Tibial artery (tissue), 4 donors: Measurements from ENCODE around the gene PACRGL.
"Not testable (repeated sequence)": the region's sequence is repeated elsewhere in the genome, so short reads cannot be mapped to it uniquely, and the experiment has no call there.

Experiments used
- DNase-seq, 2 donors: peaks; one replicate each; pipeline ENCODE4 v3.0.0-alpha.2; 2019
- H3K27ac ChIP-seq, 2 donors: fragments of 200-600 bp; sonication (generic) in 1 of 2; 1 replicate in 1 of 2; 2 replicates in 1 of 2; pipeline ENCODE4 v1.5.1; 2018 to 2019; ENCODE audit warnings: mild to moderate bottlenecking in 1 of 2
- H3K27me3 ChIP-seq, 2 donors: fragments of 200-600 bp; sonication (generic) in 1 of 2; one replicate each; pipeline versions ENCODE4 v1.5.1 to v1.6.0; 2016 to 2019
- H3K36me3 ChIP-seq, 3 donors: fragments of 200-600 bp; sonication (generic) in 2 of 3; one replicate each; pipeline ENCODE4 v1.5.1; 2016 to 2019; ENCODE audit warnings: mild to moderate bottlenecking in 2 of 3
- H3K4me1 ChIP-seq, 4 donors: fragments of 200-600 bp; sonication (generic) in 2 of 4; 1 replicate in 3 of 4; 2 replicates in 1 of 4; pipeline ENCODE4 v1.5.1; 2016 to 2019
- H3K4me3 ChIP-seq, 2 donors: fragments of 200-600 bp; sonication (generic) in 1 of 2; 1 replicate in 1 of 2; 2 replicates in 1 of 2; pipeline ENCODE4 v1.5.1; 2018 to 2019; ENCODE audit warnings: mild to moderate bottlenecking in 2 of 2
- H3K9me3 ChIP-seq, 3 donors: fragments of 200-600 bp; sonication (generic) in 1 of 3; one replicate each; pipeline ENCODE4 v1.5.1; 2016 to 2019
- intact Hi-C: fragments of 100-400 bp; cut with DNase I; formaldehyde crosslinking; loops from one replicate; pipeline ENCODE4 v1.15.0; 2023; ENCODE audit warnings: low total_unique reads
- TF ChIP-seq, protein P1 (sequence below), 2 experiments: fragments of 200-600 bp in 1 of 2; fragments of 450-650 bp in 1 of 2; IDR thresholded peaks; one replicate each; pipeline ENCODE4 v1.5.1; 2017 to 2019; ENCODE audit warnings: antibody characterized with exemption in 2 of 2, mild to moderate bottlenecking in 1 of 2, moderate library complexity in 1 of 2

Gene PACRGL

DNA sequence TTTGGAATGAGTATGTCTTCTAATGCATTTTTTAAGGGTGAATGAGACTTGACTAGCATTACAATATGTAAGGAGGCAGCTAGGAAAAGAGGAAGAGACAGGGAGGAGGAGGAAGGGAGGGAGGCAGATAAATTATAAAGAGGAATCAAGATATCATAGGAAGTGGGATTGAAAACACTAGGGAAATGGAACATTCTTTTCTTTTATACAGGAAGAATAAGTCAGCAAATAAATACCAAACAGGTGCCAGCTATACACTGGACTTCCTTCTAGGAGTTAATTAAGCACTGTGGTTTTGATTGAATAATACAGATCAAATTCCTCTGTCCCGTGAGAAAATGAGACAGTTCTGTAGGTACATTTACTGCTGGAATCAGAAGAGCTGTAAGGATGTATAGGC lies 78.6 kb downstream of the PACRGL start:
- Histone ChIP-seq H3K9me3 (peaks cover 4 to 20% (median 13%) of the 10 kb centered on the region in 3 donors), H3K36me3 (no peaks in the 10 kb centered on the region), H3K4me3 (no peak overlapping the region), H3K27ac (no peak overlapping the region), H3K4me1 (no peaks in the 10 kb centered on the region), H3K27me3 (no peaks in the 10 kb centered on the region)
- no peak for DNase-seq
- TF ChIP-seq, protein P1, sequence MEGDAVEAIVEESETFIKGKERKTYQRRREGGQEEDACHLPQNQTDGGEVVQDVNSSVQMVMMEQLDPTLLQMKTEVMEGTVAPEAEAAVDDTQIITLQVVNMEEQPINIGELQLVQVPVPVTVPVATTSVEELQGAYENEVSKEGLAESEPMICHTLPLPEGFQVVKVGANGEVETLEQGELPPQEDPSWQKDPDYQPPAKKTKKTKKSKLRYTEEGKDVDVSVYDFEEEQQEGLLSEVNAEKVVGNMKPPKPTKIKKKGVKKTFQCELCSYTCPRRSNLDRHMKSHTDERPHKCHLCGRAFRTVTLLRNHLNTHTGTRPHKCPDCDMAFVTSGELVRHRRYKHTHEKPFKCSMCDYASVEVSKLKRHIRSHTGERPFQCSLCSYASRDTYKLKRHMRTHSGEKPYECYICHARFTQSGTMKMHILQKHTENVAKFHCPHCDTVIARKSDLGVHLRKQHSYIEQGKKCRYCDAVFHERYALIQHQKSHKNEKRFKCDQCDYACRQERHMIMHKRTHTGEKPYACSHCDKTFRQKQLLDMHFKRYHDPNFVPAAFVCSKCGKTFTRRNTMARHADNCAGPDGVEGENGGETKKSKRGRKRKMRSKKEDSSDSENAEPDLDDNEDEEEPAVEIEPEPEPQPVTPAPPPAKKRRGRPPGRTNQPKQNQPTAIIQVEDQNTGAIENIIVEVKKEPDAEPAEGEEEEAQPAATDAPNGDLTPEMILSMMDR (IDR thresholded peaks at IDR 0.05): no peak
- intact Hi-C loops: no loop called here

DNA sequence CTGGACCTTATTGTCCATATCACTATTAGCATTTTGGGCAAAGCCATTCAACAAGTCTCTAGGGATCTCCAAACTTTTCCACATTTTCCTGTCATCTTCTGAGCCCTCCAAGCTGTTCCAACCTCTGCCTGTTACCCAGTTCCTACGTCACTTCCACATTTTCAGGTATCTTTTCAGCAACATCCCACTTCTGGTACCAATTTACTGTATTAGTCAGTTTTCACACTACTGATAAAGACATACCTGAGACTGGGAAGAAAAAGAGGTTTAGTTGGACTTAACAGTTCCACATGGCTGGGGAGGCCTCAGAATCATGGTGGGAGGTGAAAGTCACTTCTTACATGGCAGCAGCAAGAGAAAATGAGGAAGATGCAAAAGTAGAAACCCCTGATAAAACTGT lies 82.9 kb downstream of the PACRGL start:
- H3K27me3 ChIP-seq, H3K4me3 ChIP-seq, H3K36me3 ChIP-seq, intact Hi-C loops, H3K27ac ChIP-seq, H3K4me1 ChIP-seq, DNase-seq: not testable (repeated sequence)
- H3K9me3 ChIP-seq: peaks cover 4 to 20% (median 13%) of the 10 kb centered on the region in 3 donors

DNA sequence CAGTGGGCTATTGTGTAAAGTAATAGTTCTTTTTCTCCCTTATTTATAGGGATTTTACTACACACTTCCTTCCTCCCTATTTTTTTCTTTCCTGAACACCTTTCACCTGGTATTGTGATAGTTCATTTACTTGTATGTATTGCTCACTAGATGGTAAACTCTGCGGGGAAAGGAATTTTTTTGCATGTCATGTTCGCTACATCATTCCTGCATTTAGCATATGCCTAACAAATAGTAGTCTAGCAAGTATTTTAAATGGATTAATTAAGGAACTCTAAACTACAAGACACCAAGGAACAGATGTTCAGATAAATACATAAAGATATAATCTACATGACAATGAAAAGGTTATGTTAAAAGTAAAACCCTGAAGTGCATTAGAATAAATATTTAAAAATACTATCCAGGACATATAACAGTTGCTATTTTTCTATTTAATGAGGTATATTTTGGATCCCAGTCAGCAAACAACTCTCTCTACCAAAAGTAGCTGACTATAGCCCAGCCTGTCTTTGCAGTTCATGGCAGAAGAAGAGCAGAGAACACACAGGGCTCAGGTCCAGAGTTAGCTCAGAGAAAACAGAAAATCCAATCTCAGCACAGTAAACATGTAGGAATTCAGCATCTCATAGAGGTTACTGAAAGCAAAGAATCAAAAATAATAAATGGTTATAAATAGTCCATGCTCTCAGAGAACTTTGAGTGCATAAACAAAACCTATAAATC lies 87.8 kb downstream of the PACRGL start:
- no peaks in the 10 kb centered on the region for H3K4me1 ChIP-seq
- no peak overlapping the region for H3K4me3 ChIP-seq
- TF ChIP-seq, protein P1 (IDR thresholded peaks at IDR 0.05): no peak
- DNase-seq: no peak
- no peak overlapping the region for H3K27ac ChIP-seq
- peaks cover 0 to 3% (median under 1%) of the 10 kb centered on the region in 3 donors for H3K9me3 ChIP-seq
- intact Hi-C loops: no loop called here
- H3K27me3 ChIP-seq: no peaks in the 10 kb centered on the region
- H3K36me3 ChIP-seq: no peaks in the 10 kb centered on the region
